Peyer's patch (tissue), 4 donors: Measurements from ENCODE around the gene HDAC4. TPM values are rescaled to one million over a fixed set of nuclear protein-coding genes. Genes with fewer than 3 reads are reported as not detected.

Experiments
- DNase-seq, 3 donors: peaks; one replicate each; pipeline ENCODE4 v3.0.0-alpha.2; 2017 to 2019
- H3K27ac ChIP-seq, 4 donors: fragments of 200-600 bp; sonication (generic); one replicate each; pipeline ENCODE4 v1.5.1; 2016 to 2019
- H3K27me3 ChIP-seq, 2 donors: fragments of 200-600 bp; sonication (generic); one replicate each; pipeline ENCODE4 v1.5.1; 2019
- H3K36me3 ChIP-seq, 3 donors: fragments of 200-600 bp; sonication (generic); one replicate each; pipeline ENCODE4 v1.5.1; 2016 to 2019
- H3K4me1 ChIP-seq, 4 donors: fragments of 200-600 bp; sonication (generic); one replicate each; pipeline ENCODE4 v1.5.1; 2016 to 2019
- H3K4me3 ChIP-seq, 4 donors: fragments of 200-600 bp; sonication (generic); 1 replicate in 3 of 4; 2 replicates in 1 of 4; pipeline ENCODE4 v1.5.1; 2016 to 2019; ENCODE audit warnings: mild to moderate bottlenecking in 1 of 4
- H3K9me3 ChIP-seq, 4 donors: fragments of 200-600 bp; sonication (generic); one replicate each; pipeline ENCODE4 v1.5.1; 2016 to 2019; ENCODE audit warnings: mild to moderate bottlenecking in 1 of 4
- POLR2A ChIP-seq, 2 donors: fragments of 450-650 bp; IDR thresholded peaks; one replicate each; pipeline ENCODE4 v1.5.1; 2017; ENCODE audit warnings: antibody characterized with exemption in 2 of 2, mild to moderate bottlenecking in 2 of 2, moderate library complexity in 2 of 2
- total RNA-seq, 4 donors: library from RNA; depleted of rRNA; stranded (reverse); fragments of >200 nt; gene quantifications; one replicate each; pipeline ENCODE4 v1.1.0, GENCODE V29; 2016
- TF ChIP-seq, protein P1 (sequence below), 6 experiments: fragments of 450-650 bp in 4 of 6; fragments of 200-600 bp in 2 of 6; sonication (generic) in 1 of 6; IDR thresholded peaks; one replicate each; pipeline ENCODE4 v1.5.1; 2017 to 2019; ENCODE audit warnings: antibody characterized with exemption in 6 of 6, mild to moderate bottlenecking in 3 of 6, moderate library complexity in 1 of 6

HDAC4 gene
- total RNA-seq, 4 donors from 2014 or later, result 28.9 to 198 (median 102) TPM

- no peak overlapping the region for H3K4me3 ChIP-seq
- peak in 2 of 3 donors; percentile 32 to 40 for DNase-seq
- H3K36me3 ChIP-seq, result no peaks in the 10 kb centered on the region
- TF ChIP-seq, protein P1, sequence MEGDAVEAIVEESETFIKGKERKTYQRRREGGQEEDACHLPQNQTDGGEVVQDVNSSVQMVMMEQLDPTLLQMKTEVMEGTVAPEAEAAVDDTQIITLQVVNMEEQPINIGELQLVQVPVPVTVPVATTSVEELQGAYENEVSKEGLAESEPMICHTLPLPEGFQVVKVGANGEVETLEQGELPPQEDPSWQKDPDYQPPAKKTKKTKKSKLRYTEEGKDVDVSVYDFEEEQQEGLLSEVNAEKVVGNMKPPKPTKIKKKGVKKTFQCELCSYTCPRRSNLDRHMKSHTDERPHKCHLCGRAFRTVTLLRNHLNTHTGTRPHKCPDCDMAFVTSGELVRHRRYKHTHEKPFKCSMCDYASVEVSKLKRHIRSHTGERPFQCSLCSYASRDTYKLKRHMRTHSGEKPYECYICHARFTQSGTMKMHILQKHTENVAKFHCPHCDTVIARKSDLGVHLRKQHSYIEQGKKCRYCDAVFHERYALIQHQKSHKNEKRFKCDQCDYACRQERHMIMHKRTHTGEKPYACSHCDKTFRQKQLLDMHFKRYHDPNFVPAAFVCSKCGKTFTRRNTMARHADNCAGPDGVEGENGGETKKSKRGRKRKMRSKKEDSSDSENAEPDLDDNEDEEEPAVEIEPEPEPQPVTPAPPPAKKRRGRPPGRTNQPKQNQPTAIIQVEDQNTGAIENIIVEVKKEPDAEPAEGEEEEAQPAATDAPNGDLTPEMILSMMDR (IDR thresholded peaks at IDR 0.05), result no peak
- no peak for TF ChIP-seq POLR2A (IDR thresholded peaks at IDR 0.05)
- no peaks in the 10 kb centered on the region for H3K9me3 ChIP-seq
- no peaks in the 10 kb centered on the region for H3K27me3 ChIP-seq
- no peak overlapping the region for H3K27ac ChIP-seq
- no peaks in the 10 kb centered on the region for H3K4me1 ChIP-seq
Observed at GRCh38 chr2:239376351-239376750, 24.5 kb downstream of the HDAC4 start.

- H3K9me3 ChIP-seq, result no peaks in the 10 kb centered on the region
- peaks cover 0 to 1% (median 0%) of the 10 kb centered on the region in 4 donors for H3K4me1 ChIP-seq
- no peaks in the 10 kb centered on the region for H3K36me3 ChIP-seq
- no peak overlapping the region for H3K27ac ChIP-seq
- peak in 2 of 3 donors; percentile 44 to 45 for DNase-seq
- H3K4me3 ChIP-seq, result no peak overlapping the region
- no peaks in the 10 kb centered on the region for H3K27me3 ChIP-seq
- TF ChIP-seq, protein P1 (IDR thresholded peaks at IDR 0.05), result no peak
- TF ChIP-seq POLR2A (IDR thresholded peaks at IDR 0.05), result no peak
Observed at GRCh38 chr2:239375278-239376061, 25.4 kb downstream of the HDAC4 start.

DNA sequence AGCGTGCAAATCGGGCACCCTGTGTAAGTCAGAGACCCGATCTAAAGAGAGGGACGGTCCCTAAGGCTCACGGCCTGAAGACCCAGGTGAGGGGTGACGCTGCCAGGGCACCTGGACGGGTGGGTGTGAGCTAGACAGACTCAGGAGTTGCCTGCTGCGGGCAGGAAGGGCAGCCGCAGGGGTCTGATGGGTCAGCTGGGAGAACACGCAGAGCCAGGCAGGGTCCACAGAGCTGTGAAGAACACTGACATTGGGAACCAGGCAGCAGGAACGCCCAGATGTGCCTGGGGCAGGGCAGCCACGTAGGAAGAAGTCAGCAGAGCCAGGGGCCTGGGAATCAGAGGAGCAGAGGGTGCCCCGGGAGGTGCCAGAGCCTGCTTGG, 25.9 kb downstream of the HDAC4 start:
- Histone ChIP-seq H3K27ac (no peak overlapping the region), H3K4me1 (peaks cover 0 to 7% (median 0%) of the 10 kb centered on the region in 4 donors), H3K9me3 (no peaks in the 10 kb centered on the region), H3K27me3 (no peaks in the 10 kb centered on the region), H3K36me3 (no peaks in the 10 kb centered on the region), H3K4me3 (no peak overlapping the region)
- no peak for TF ChIP-seq POLR2A (IDR thresholded peaks at IDR 0.05)
- TF ChIP-seq, protein P1 (IDR thresholded peaks at IDR 0.05), result no peak
- peak in 2 of 3 donors; percentile 28 to 38 for DNase-seq

GRCh38 chr2:239372835-239373234, 28.0 kb downstream of the HDAC4 start:
- Histone ChIP-seq H3K27ac (no peak overlapping the region), H3K27me3 (no peaks in the 10 kb centered on the region), H3K36me3 (no peaks in the 10 kb centered on the region), H3K9me3 (no peaks in the 10 kb centered on the region), H3K4me1 (peaks cover 0 to 12% (median 0%) of the 10 kb centered on the region in 4 donors), H3K4me3 (no peak overlapping the region)
- DNase-seq, result peak in 1 of 3 donors; percentile 37
- TF ChIP-seq, protein P1 (IDR thresholded peaks at IDR 0.05), result no peak
- no peak for TF ChIP-seq POLR2A (IDR thresholded peaks at IDR 0.05)

DNA sequence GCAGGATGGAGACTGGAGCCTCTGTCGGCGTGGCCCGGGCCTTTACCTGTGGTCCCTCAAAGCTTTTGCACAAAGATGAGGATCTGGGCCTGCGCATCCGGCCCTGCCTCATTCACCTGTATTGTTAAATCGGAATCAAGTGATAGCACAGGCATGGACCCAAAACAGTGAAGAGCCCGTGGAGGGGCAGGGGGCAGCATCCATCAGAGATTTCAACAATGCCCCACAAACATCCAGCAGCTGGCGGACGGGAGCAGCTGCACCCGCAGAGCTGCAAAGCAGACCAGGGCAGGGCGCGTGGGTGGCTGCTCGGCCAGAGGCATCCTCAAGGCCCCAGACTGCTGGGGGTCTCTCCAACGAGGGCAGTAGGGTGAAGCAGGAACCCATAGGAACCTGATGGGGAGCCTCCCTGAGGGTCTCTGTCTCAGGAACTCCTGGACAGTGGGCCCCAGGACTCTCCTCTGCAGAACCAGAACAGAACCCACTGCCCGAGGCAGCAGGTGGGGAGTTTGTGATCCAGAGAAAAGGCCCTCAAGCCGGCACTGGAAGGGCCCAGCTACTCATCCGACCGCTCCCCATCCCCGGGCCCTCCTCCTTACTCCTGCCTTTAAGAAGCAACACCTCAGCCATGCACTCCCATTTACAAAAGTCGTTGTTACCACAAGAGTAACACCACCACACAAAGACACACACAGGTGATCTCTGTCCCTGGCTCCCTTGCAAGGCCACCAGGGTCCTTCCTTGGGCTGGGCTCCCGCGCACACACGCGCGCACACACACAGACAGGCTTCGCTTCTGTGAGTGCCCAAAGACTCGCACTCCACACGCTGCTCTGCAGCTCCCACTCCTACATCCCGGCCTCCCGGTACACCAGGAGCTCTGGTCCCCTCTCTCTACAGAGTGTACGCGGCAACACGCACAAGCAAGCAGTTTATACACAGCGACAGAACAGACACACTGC, 28.8 kb downstream of the HDAC4 start:
- Histone ChIP-seq H3K4me1 (peaks cover 0 to 12% (median 0%) of the 10 kb centered on the region in 4 donors), H3K9me3 (no peaks in the 10 kb centered on the region), H3K27ac (no peak overlapping the region), H3K27me3 (no peaks in the 10 kb centered on the region), H3K4me3 (no peak overlapping the region), H3K36me3 (no peaks in the 10 kb centered on the region)
- DNase-seq, result peak in 2 of 3 donors; percentile 27 to 43
- no peak for TF ChIP-seq POLR2A (IDR thresholded peaks at IDR 0.05)
- TF ChIP-seq, protein P1 (IDR thresholded peaks at IDR 0.05), result no peak
